A549 (cell line): ENCODE results near the gene MRPL19.
"Not testable (repeated sequence)": the region's sequence is repeated elsewhere in the genome, so short reads cannot be mapped to it uniquely, and the experiment has no call there.

Experiments used
- CHD2 ChIP-seq: fragments of 150-350 bp; IDR thresholded peaks from 2 replicates; pipeline ENCODE4 v1.6.1; 2014; ENCODE audit warnings: low read length; ENCODE audit not compliant: partially characterized antibody
- CTCF ChIP-seq: fragments of >200 bp; sonication (Bioruptor Twin); formaldehyde crosslinking; IDR thresholded peaks from 3 replicates; pipeline ENCODE4 v1.5.1; 2016
- ESRRA ChIP-seq: fragments of 150-350 bp; IDR thresholded peaks from 2 replicates; pipeline ENCODE4 v1.6.1; 2014; ENCODE audit warnings: mild to moderate bottlenecking, low read length, borderline replicate concordance
- FOSB ChIP-seq: fragments of 250-450 bp; sonication (Bioruptor Pico); IDR thresholded peaks from 2 replicates; pipeline ENCODE4 v1.5.0; 2020; ENCODE audit warnings: mild to moderate bottlenecking, moderate library complexity
- FOSL2 ChIP-seq, 2 experiments: fragments of 450-650 bp in 1 of 2; fragments of >200 bp in 1 of 2; sonication (Bioruptor Twin) in 1 of 2; formaldehyde crosslinking; IDR thresholded peaks; 2 replicates each; pipeline versions ENCODE4 v1.5.0 to v1.6.1; 2016 to 2020; ENCODE audit warnings: mild to moderate bottlenecking in 1 of 2, moderate library complexity in 1 of 2
- HMGXB4 ChIP-seq: fragments of 250-450 bp; sonication (Bioruptor Pico); IDR thresholded peaks from 2 replicates; pipeline ENCODE4 v1.5.0; 2021; ENCODE audit warnings: mild to moderate bottlenecking, moderate library complexity, borderline replicate concordance
- RFX5 ChIP-seq: fragments of 450-650 bp; IDR thresholded peaks from 2 replicates; pipeline ENCODE4 v1.7.1; 2014; ENCODE audit warnings: antibody characterized with exemption, mild to moderate bottlenecking, moderate library complexity
- SMC3 ChIP-seq: fragments of >200 bp; sonication (Bioruptor Twin); formaldehyde crosslinking; IDR thresholded peaks from 3 replicates; pipeline ENCODE4 v1.6.1; 2018; ENCODE audit warnings: inconsistent platforms

GRCh38 chr2:75711590-75711989, 65.0 kb downstream of the MRPL19 start:
- TF ChIP-seq FOSL2 (IDR thresholded peaks at IDR 0.05); FOSL2 (CRISPR knock-in tag; IDR thresholded peaks at IDR 0.05); RFX5; CTCF; FOSB; SMC3; CHD2; HMGXB4; ESRRA: not testable (repeated sequence)
